Cardiac muscle cell (in vitro differentiated cells and primary cell): Measurements from ENCODE around the gene C2orf81. TPM values are rescaled to one million over a fixed set of nuclear protein-coding genes. Genes with fewer than 3 reads are reported as not detected.

Experiments used
- DNase-seq, 2 donors: peaks; one replicate each; pipeline versions ENCODE4 v3.0.0 to v3.0.0-alpha.2; 2010 to 2017; ENCODE audit warnings: low read depth in 1 of 2, low spot score in 1 of 2
- H3K27ac ChIP-seq: fragments of 200-600 bp; sonication (generic); 2 replicates; pipeline ENCODE4 v1.5.1; 2016
- H3K27me3 ChIP-seq: fragments of 200-600 bp; sonication (generic); 2 replicates; pipeline ENCODE4 v1.6.0; 2016; ENCODE audit warnings: control low read depth
- H3K36me3 ChIP-seq: fragments of 200-600 bp; sonication (generic); 2 replicates; pipeline ENCODE4 v1.5.1; 2016; ENCODE audit warnings: control low read depth
- H3K4me1 ChIP-seq: fragments of 200-600 bp; sonication (generic); 2 replicates; pipeline ENCODE4 v1.8.1; 2017; ENCODE audit warnings: low read depth, mild to moderate bottlenecking, mixed run types
- H3K4me3 ChIP-seq: fragments of 200-600 bp; sonication (generic); 2 replicates; pipeline ENCODE4 v1.5.1; 2016; ENCODE audit warnings: mild to moderate bottlenecking
- H3K9me3 ChIP-seq: fragments of 200-600 bp; sonication (generic); 2 replicates; pipeline ENCODE4 v1.5.1; 2017; ENCODE audit warnings: low read depth, mild to moderate bottlenecking, control low read depth
- CTCF ChIP-seq: IDR thresholded peaks from 2 replicates; pipeline ENCODE4 v1.5.1; 2012; ENCODE audit warnings: low read depth, mild to moderate bottlenecking, low read length
- polyA plus RNA-seq: library from polyadenylated mRNA; unstranded; fragments of >200 nt; fragmentation: Nextera tagmentation; extraction: Ambion mirVana; gene quantifications from 2 replicates; pipeline ENCODE4 v1.2.1, GENCODE V29; 2016
- total RNA-seq: library from RNA; depleted of rRNA; stranded (reverse); fragments of >200 nt; gene quantifications from 2 replicates; pipeline ENCODE4 v1.2.3, GENCODE V29; 2016

Gene C2orf81
- total and polyA plus RNA-seq, 2 experiments from 2014 or later, result 7.1 to 9.5 TPM

DNA sequence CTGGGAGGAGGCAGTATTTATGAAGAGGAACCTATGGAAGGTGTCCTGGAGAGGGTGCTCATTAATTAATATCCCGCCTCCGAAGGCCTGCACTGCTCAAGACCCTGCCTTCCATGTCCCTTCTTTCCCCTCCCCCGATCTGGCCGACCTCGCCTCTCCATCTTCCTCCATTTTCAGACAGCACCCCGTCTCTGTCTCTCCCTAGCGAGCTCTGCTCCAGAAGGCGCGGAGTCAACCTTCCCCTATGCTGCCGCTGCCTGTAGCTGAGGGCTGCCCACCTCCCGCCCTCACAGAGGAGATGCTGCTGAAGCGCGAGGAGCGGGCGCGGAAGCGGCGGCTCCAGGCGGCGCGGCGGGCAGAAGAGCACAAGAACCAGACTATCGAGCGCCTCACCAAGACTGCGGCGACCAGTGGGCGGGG is 35.7 kb upstream of the C2orf81 start:
- peaks cover 5% of the 10 kb centered on the region for H3K4me1 ChIP-seq
- DNase-seq, result no peak
- no peaks in the 10 kb centered on the region for H3K27me3 ChIP-seq
- H3K9me3 ChIP-seq, result no peaks in the 10 kb centered on the region
- H3K4me3 ChIP-seq, result peak overlapping the region; percentile 62
- TF ChIP-seq CTCF, result no peak
- H3K27ac ChIP-seq, result peak overlapping the region; percentile 88
- H3K36me3 ChIP-seq, result peaks cover 5% of the 10 kb centered on the region

DNA sequence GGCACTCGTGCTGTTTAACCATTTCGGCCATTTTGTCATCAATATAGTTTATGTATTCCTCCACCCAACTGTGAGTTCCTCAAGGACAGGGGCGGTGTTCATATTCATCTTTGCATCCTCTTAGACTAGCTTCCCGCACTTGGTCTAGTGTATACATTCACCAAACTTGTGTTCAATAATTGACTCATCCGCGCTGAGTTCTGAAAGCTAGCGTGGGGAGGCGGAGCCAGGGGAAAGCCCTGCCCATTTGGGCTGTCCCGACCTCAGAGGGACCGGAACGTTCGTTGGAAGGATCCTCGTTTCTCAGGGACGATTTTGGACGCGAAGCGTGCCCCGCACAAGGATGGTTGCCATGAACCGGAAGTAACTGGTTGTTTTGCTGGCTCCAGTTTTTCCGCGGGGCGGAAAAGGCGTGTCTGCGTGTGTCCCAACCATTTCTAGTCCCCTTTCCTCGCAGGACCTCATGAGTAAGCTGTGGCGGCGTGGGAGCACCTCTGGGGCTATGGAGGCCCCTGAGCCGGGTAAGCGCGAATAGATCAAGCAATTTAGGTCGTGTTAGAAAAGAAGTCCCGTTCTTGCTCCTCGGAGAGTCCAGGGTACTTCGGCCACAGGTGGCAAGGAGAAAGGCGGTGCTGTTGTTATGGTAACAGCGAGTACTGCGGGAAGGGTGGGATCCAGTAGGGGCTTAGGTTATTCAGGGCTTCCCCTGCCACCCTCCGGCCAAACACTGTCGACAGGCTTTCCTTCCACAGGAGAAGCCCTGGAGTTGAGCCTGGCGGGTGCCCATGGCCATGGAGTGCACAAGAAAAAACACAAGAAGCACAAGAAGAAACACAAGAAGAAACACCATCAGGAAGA is 33.5 kb upstream of the C2orf81 start, which contains the start of gene INO80B:
TSS of gene INO80B (plus strand) at position 434 of the 858 bp plus-strand sequence. CDS start at position 464, 30 bp downstream.
- H3K4me3 ChIP-seq, result peak within 1 kb of the TSS; percentile 49
- peak; percentile 96 to 99 for DNase-seq
- no peak within 1 kb of the TSS for H3K27ac ChIP-seq
- H3K9me3 ChIP-seq, result no peaks in the 10 kb centered on the region
- no peaks in the 10 kb centered on the region for H3K36me3 ChIP-seq
- peaks cover 5% of the 10 kb centered on the region for H3K4me1 ChIP-seq
- H3K27me3 ChIP-seq, result no peaks in the 10 kb centered on the region
- no peak for TF ChIP-seq CTCF

DNA sequence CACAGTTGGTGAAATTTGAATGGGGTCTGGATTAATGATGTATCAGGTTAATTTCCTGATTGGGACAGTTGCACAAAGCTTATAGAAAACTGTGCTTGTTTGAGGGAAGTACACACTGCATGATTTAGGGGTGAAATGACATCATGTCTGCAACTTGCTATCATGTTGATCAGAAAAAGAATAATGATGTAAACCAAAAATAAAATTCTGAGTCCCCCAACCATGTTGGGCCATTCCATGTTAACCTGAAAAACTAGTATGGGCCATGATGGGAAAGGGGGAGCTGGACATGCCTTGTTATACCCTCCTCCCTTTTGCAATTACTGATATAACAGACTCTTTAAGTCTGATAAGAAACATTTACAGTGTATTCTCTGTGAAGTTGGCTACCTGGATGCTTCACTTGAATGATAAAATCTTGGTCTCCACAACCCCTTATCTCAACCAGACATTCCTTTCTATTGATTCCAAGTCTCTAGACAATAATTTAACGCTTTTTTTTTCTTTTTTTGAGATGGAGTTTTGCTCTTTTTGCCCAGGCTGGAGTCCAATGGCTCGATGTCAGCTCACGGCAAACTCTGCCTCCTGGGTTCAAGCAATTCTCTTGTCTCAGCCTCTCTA is 29.3 kb upstream of the C2orf81 start:
- Histone ChIP-seq H3K4me3 (no peak overlapping the region), H3K36me3 (no peaks in the 10 kb centered on the region), H3K4me1 (no peaks in the 10 kb centered on the region), H3K27me3 (no peaks in the 10 kb centered on the region), H3K9me3 (no peaks in the 10 kb centered on the region), H3K27ac (no peak overlapping the region)
- DNase-seq, result no peak
- TF ChIP-seq CTCF, result no peak

- Histone ChIP-seq H3K36me3 (no peaks in the 10 kb centered on the region), H3K4me3 (no peak overlapping the region), H3K27me3 (no peaks in the 10 kb centered on the region), H3K4me1 (no peaks in the 10 kb centered on the region), H3K27ac (no peak overlapping the region), H3K9me3 (no peaks in the 10 kb centered on the region)
- TF ChIP-seq CTCF, result no peak
- no peak for DNase-seq
These were observed 27.4 kb upstream of the C2orf81 start for GRCh38 chr2:74448771-74449170.

DNA sequence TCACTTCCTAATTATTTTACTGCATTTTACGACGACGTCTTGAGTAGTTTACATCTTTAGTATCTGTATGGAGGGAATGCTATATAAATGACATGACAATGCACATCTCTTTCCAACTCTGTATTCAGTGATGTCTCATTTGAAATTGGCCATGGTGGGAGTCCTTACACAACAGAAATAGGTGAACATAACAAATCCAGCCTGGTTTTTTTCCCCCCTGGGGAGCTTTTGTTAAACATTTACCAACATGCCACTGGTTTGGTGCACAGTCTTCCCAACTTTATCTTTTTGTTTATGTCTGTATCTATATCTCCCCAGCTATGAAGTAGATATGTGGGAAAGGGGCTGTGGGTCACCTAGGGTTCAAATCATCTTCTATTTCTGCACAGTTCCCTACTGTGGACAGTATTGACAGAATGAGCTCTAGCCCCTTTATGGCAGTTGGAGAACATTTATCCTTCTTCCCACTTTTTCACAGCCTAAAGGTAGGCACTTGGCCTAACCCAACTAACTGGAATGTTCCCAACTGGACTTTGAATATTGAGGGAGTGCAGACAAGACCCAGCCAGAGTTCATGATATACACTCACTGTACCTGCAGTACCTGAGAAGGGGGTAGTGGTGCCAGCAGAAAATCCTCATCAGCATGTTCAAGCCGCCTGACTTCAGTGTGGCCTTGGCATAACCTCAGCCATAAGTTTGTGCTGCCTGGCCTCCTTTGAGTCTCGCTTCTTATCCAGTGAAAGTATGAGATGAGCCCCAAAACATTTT is 26.0 kb upstream of the C2orf81 start:
- TF ChIP-seq CTCF, result no peak
- H3K9me3 ChIP-seq, result no peaks in the 10 kb centered on the region
- H3K4me3 ChIP-seq, result no peak overlapping the region

More for the DNA sequence above, 26.0 kb upstream of the C2orf81 start:
- Histone ChIP-seq H3K36me3 (no peaks in the 10 kb centered on the region), H3K27me3 (no peaks in the 10 kb centered on the region), H3K4me1 (no peaks in the 10 kb centered on the region), H3K27ac (no peak overlapping the region)
- DNase-seq, result no peak
